ENCODE results near the gene KCNK13. TPM values are rescaled to one million over a fixed set of nuclear protein-coding genes. Genes with fewer than 3 reads are reported as not detected.

Gene KCNK13
- total and polyA plus RNA-seq, 2 of the 13 experiments (the other 11 are each of a cell fraction or from before 2014, with no cell fraction given) = 0.08 to 0.29 TPM

DNA sequence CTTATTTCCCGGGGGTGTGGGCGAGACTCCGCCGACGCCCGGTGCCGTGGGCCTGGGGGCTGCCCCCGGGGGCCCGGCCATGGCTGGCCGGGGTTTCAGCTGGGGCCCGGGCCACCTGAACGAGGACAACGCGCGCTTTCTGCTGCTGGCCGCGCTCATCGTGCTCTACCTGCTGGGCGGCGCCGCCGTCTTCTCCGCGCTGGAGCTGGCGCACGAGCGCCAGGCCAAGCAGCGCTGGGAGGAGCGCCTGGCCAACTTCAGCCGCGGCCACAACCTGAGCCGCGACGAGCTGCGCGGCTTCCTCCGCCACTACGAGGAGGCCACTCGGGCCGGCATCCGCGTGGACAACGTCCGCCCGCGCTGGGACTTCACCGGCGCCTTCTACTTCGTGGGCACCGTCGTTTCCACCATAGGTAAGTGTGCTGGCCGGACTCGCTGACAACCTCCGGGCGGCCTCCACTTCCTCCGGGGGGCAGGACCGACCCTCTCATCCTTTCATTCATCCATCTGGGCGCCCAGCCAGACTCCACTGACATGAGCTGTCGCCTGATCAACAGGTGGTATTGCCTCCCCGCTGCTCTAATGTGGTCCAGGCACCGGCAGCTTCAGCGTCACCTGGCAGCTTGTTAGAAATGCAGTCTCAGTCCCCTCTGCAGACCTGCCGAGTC, 467 bp downstream of the KCNK13 start:
- no peak for DNase-seq (ENCODE audit: low spot score)
- Histone ChIP-seq H3K4me2 (ENCODE audit: low read depth, low read length) (peak overlapping the region; percentile 84), H3K27ac (ENCODE audit: extremely low read length, insufficient read depth, low read length) (no peak overlapping the region), H3K36me3 (replicated peaks in 1 of 2; ENCODE audit: control insufficient read depth in 1 of 2, insufficient read depth in 2 of 2, low read length in 2 of 2) (no peaks in the 10 kb centered on the region), H3K79me2 (ENCODE audit: insufficient read depth, low read length) (no peaks in the 10 kb centered on the region), H3K4me3 (replicated peaks in 1 of 3; ENCODE audit: insufficient read depth in 1 of 3, low read depth in 2 of 3, low read length in 3 of 3) (peak overlapping the region; percentile 42 to 72 (median 45); a peak in 4 of 6 replicates), H3K9ac (ENCODE audit: insufficient read depth, low read depth, low read length) (no peak overlapping the region), H3K27me3 (ENCODE audit: control insufficient read depth in 1 of 2, insufficient read depth in 2 of 2, low read length in 2 of 2) (peaks cover 3 to 37% of the 10 kb centered on the region in 2 experiments), H2AFZ (ENCODE audit: low read length) (no peak overlapping the region), H4K20me1 (ENCODE audit: insufficient read depth, low read length) (no peaks in the 10 kb centered on the region), H3K4me1 (ENCODE audit: insufficient read depth, low read length) (peaks cover 24% of the 10 kb centered on the region), H3K9me3 (ENCODE audit: low read length) (no peaks in the 10 kb centered on the region)
- BruUV-seq (replicated peaks) = no TSS peak
- WGBS (ENCODE audit: low lambda C conversion rate) = 0% methylated on average over 2 of the region's 63 CpGs
- intact Hi-C loops (cut with micrococcal nuclease; ENCODE audit: unreplicated experiment) = no loop called here
- ChIA-PET POLR2A (no interaction called here), CTCF (ENCODE audit: low intra/inter-chr PET ratio, low total read pairs) (no interaction called here)
- in situ Hi-C loops (cut with HindIII; ENCODE audit: extremely low pct_ligation_motif_present, low pct_unique_long_range_greater_than_20kb) = loop anchor here (5.0 kb wide), 1 partner anchor 90 kb away; no protein-coding TSS in a partner anchor
- FAIRE-seq = no peak
- peak; percentile 41 for ATAC-seq
- TF ChIP-seq XRCC5 (optimal IDR thresholded peaks at IDR 0.05; ENCODE audit: low read length) (no peak), MAF1 (CRISPR knock-in tag; IDR thresholded peaks at IDR 0.05; ENCODE audit: borderline replicate concordance) (no peak), NFKB2 (CRISPR knock-in tag; IDR thresholded peaks at IDR 0.05; ENCODE audit: borderline replicate concordance) (no peak), ZNF253 (CRISPR knock-in tag; IDR thresholded peaks at IDR 0.05; ENCODE audit: borderline replicate concordance) (no peak), KDM2A (CRISPR knock-in tag; IDR thresholded peaks at IDR 0.05; ENCODE audit: borderline replicate concordance, low read depth) (0 out of 2 replicates have a peak, but pooled peaks have one; percentile 16), ZNF30 (CRISPR knock-in tag; IDR thresholded peaks at IDR 0.05) (no peak)
- TF ChIP-seq, protein P1, sequence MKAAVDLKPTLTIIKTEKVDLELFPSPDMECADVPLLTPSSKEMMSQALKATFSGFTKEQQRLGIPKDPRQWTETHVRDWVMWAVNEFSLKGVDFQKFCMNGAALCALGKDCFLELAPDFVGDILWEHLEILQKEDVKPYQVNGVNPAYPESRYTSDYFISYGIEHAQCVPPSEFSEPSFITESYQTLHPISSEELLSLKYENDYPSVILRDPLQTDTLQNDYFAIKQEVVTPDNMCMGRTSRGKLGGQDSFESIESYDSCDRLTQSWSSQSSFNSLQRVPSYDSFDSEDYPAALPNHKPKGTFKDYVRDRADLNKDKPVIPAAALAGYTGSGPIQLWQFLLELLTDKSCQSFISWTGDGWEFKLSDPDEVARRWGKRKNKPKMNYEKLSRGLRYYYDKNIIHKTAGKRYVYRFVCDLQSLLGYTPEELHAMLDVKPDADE (CRISPR knock-in tag; IDR thresholded peaks at IDR 0.05) = no peak
- TF ChIP-seq, protein P2, sequence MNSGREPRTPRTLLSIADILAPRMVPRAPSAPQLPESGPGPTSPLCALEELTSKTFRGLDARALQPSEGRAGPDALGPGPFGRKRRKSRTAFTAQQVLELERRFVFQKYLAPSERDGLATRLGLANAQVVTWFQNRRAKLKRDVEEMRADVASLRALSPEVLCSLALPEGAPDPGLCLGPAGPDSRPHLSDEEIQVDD (CRISPR knock-in tag; IDR thresholded peaks at IDR 0.05; ENCODE audit: borderline replicate concordance) = no peak
- TF ChIP-seq, protein P3, sequence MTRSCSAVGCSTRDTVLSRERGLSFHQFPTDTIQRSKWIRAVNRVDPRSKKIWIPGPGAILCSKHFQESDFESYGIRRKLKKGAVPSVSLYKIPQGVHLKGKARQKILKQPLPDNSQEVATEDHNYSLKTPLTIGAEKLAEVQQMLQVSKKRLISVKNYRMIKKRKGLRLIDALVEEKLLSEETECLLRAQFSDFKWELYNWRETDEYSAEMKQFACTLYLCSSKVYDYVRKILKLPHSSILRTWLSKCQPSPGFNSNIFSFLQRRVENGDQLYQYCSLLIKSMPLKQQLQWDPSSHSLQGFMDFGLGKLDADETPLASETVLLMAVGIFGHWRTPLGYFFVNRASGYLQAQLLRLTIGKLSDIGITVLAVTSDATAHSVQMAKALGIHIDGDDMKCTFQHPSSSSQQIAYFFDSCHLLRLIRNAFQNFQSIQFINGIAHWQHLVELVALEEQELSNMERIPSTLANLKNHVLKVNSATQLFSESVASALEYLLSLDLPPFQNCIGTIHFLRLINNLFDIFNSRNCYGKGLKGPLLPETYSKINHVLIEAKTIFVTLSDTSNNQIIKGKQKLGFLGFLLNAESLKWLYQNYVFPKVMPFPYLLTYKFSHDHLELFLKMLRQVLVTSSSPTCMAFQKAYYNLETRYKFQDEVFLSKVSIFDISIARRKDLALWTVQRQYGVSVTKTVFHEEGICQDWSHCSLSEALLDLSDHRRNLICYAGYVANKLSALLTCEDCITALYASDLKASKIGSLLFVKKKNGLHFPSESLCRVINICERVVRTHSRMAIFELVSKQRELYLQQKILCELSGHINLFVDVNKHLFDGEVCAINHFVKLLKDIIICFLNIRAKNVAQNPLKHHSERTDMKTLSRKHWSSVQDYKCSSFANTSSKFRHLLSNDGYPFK (CRISPR knock-in tag; IDR thresholded peaks at IDR 0.05; ENCODE audit: borderline replicate concordance) = no peak
- TF ChIP-seq, protein P4, sequence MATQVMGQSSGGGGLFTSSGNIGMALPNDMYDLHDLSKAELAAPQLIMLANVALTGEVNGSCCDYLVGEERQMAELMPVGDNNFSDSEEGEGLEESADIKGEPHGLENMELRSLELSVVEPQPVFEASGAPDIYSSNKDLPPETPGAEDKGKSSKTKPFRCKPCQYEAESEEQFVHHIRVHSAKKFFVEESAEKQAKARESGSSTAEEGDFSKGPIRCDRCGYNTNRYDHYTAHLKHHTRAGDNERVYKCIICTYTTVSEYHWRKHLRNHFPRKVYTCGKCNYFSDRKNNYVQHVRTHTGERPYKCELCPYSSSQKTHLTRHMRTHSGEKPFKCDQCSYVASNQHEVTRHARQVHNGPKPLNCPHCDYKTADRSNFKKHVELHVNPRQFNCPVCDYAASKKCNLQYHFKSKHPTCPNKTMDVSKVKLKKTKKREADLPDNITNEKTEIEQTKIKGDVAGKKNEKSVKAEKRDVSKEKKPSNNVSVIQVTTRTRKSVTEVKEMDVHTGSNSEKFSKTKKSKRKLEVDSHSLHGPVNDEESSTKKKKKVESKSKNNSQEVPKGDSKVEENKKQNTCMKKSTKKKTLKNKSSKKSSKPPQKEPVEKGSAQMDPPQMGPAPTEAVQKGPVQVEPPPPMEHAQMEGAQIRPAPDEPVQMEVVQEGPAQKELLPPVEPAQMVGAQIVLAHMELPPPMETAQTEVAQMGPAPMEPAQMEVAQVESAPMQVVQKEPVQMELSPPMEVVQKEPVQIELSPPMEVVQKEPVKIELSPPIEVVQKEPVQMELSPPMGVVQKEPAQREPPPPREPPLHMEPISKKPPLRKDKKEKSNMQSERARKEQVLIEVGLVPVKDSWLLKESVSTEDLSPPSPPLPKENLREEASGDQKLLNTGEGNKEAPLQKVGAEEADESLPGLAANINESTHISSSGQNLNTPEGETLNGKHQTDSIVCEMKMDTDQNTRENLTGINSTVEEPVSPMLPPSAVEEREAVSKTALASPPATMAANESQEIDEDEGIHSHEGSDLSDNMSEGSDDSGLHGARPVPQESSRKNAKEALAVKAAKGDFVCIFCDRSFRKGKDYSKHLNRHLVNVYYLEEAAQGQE (IDR thresholded peaks at IDR 0.05; ENCODE audit: borderline replicate concordance in 1 of 2, low read depth in 1 of 2, low read length in 2 of 2) = no peak

Measured in HepG2 (cell line).